Measurements from ENCODE around the gene AUNIP. TPM values are rescaled to one million over a fixed set of nuclear protein-coding genes. Genes with fewer than 3 reads are reported as not detected.

Gene AUNIP
- polyA plus RNA-seq, 1 donor, result 3.4 TPM

DNA sequence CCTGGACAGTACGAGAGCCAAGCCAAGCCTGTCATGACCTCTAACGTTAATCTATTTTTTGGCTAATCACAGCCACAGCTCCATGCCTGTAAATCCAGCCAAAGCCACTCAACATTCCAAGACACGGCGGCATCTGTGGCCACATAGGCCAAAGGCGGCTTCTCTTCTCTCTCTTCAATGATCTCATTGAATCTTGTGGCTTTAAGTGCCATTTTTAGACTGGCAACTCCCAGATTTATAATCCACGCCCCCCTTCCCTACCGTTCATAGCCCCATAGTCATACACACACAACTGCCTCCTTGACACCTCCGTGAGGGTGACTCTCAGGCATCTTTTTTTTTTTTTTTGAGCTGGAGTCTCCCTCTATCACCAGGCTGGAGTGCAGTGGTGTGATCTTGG, 64.9 kb downstream of the AUNIP start:
- DNase-seq, result no peak

DNA sequence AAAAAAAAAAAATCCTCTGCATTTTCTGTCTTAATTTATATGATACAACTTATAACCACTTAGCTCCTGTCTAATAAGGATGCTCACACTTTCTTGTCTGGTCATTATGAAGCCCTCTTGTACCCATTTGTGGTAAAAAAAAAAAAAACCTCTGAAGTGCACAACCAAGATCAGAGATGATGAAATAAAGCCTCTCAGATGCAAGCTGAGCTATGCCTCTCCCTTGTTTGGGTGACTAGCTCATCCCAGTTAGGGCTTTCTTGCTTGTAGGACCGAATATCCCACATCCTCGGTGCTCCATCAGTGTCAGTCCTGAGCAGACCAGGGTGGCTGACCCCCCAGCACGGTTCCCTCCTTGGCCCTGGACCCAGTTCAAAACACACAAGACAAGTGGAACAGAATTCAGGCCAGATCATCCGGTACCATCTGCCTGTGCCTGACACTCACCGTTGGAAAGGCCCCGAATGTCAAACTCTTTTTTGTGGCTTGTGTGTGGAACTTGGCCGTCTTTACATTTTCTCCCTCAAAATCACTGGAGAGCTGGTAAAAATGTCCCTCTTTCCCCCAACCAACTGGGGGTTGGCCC, 65.6 kb downstream of the AUNIP start:
- DNase-seq, result no peak

- DNase-seq, result no peak
These were observed 67.1 kb downstream of the AUNIP start for GRCh38 chr1:25792115-25792514.

GRCh38 chr1:25790472-25790871, 68.8 kb downstream of the AUNIP start:
- DNase-seq, result no peak

DNA sequence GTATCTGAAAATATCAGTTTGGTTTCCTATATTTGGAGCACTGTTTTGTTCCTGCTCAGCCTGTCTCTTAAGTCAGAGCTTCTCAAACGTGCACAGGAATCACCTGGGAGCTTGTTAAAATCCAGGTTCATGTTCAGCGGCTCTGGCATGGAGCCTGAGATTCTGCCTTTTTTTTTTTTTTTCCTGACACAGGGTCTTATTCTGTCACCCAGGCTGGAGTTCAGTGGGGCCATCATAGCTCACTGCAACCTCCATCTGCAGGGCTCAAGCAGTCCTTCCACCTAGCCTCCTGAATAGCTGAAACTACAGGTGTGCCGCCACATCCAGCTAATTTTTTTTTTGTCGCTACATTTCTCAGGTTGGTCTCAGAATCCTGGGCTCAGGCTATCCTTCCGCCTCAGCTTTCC, 71.5 kb downstream of the AUNIP start:
- DNase-seq, result no peak

DNA sequence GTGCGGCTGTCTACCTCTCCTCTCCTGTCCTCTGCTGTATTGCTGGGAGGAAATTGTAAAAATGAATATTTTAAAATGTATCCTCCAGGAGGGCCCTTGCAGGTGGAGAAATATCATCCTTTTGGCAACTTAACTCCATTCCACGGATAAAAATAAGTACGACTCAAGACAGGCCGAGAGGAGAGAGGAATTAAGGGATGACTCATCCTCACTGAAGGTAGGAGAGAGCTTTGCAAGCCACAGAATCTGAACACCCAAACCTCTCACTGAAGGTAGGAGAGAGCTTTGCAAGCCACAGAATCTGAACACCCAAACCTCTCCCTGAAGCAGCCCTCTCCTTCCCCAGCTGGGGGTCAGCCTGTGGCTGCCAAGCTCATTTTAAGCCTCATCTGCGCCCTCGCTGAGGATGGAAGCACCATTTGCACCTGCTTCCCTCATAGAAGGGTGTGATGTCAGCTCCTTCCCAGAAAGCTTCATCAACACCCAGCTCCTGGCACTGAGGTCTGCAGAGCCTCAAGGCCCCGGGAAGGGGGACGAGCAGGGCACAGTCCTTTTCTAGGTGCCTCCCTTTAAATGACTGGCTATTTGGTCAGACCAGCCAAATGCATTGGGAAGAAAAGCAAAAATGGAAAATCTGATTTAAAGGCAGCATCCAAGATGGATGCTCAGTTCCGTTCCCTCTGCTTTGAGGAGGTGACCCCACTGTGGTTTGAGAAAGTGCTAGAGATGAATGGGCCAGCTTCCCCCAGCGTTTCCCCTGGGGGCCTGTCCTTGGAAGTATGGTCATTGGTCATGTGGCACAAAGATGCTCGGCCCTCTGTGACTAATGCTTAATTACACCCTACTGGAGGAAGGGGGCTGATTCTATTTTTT, 72.1 kb downstream of the AUNIP start:
- no peak for DNase-seq

- DNase-seq, result no peak
These were observed 73.8 kb downstream of the AUNIP start for GRCh38 chr1:25785333-25786067.

GRCh38 chr1:25784575-25785051, 74.6 kb downstream of the AUNIP start:
- DNase-seq, result no peak

Other genes with a start within 250 kb of the AUNIP start
- 13.9 TPM for gene MAN1C1, start 242.7 kb downstream of the AUNIP start, polyA plus RNA-seq (ENCODE audit: insufficient read length)
- gene SELENON, start 59.3 kb downstream of the AUNIP start, polyA plus RNA-seq (ENCODE audit: insufficient read length), result 75.1 TPM
- 98.5 TPM for gene MTFR1L, start 39.5 kb downstream of the AUNIP start, polyA plus RNA-seq (ENCODE audit: insufficient read length)
- gene PAQR7, start 16.3 kb upstream of the AUNIP start, polyA plus RNA-seq (ENCODE audit: insufficient read length), result 29.7 TPM
- 1,379 TPM for gene STMN1, start 47.0 kb upstream of the AUNIP start, polyA plus RNA-seq (ENCODE audit: insufficient read length)
- gene PAFAH2, start 138.6 kb upstream of the AUNIP start, polyA plus RNA-seq (ENCODE audit: insufficient read length), result 18.2 TPM
- 1.8 TPM for gene EXTL1, start 162.3 kb upstream of the AUNIP start, polyA plus RNA-seq (ENCODE audit: insufficient read length)
- gene SLC30A2, start 186.7 kb upstream of the AUNIP start, polyA plus RNA-seq (ENCODE audit: insufficient read length), result 5.4 TPM
- 1.2 TPM for gene TRIM63, start 208.2 kb upstream of the AUNIP start, polyA plus RNA-seq (ENCODE audit: insufficient read length)

Measured in left kidney (tissue), 2 donors.